ENCODE results near the gene GTSE1.

DNA sequence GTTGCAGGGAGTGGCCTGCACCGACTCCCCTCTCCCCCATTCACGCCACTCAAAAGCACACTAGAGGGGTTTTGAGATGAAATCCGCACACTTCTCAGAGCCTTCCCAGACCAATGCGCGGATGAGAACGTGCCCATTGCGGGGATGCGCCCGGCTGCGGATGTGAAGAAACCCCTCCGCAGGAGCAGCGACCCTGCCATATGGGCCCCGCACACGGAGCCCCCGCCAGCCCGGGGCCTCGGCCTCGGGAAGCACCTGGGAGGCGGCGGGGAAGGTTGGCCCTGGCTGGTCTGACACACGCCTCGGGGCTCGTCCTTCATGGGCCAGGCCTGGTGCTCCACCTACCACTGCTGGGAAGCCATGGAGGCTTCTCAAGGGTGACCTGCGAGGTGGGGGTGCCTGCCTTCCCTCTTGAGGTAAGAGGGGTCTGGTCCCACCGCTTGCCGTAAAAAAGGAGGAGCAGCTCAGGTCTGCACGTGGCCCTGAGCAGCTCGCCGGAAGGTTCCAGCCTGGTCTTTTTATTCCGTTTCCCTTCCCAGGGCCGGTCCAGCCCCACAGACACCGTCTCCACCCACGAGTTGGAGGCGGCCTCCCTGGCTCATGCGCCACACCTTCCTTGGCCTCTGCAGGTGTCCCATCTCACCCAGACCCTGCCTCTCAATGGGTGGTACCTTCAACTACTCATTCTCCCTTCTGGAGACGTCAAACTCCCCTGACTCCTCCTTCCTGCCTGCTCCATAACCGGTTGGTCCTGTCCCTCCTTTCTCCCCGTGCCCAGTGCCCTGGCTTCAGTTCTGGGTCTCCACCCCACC lies 78.2 kb downstream of the GTSE1 start:
- TF ChIP-seq SIN3A (IDR thresholded peaks at IDR 0.05; ENCODE audit: borderline replicate concordance, insufficient read depth, low read length), result no peak
- no peak for TF ChIP-seq TAF1 (IDR thresholded peaks at IDR 0.05; ENCODE audit: borderline replicate concordance, insufficient read depth, low read length)
- TF ChIP-seq, protein P1, sequence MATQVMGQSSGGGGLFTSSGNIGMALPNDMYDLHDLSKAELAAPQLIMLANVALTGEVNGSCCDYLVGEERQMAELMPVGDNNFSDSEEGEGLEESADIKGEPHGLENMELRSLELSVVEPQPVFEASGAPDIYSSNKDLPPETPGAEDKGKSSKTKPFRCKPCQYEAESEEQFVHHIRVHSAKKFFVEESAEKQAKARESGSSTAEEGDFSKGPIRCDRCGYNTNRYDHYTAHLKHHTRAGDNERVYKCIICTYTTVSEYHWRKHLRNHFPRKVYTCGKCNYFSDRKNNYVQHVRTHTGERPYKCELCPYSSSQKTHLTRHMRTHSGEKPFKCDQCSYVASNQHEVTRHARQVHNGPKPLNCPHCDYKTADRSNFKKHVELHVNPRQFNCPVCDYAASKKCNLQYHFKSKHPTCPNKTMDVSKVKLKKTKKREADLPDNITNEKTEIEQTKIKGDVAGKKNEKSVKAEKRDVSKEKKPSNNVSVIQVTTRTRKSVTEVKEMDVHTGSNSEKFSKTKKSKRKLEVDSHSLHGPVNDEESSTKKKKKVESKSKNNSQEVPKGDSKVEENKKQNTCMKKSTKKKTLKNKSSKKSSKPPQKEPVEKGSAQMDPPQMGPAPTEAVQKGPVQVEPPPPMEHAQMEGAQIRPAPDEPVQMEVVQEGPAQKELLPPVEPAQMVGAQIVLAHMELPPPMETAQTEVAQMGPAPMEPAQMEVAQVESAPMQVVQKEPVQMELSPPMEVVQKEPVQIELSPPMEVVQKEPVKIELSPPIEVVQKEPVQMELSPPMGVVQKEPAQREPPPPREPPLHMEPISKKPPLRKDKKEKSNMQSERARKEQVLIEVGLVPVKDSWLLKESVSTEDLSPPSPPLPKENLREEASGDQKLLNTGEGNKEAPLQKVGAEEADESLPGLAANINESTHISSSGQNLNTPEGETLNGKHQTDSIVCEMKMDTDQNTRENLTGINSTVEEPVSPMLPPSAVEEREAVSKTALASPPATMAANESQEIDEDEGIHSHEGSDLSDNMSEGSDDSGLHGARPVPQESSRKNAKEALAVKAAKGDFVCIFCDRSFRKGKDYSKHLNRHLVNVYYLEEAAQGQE (IDR thresholded peaks at IDR 0.05; ENCODE audit: insufficient read depth in 1 of 2, low read depth in 2 of 2, low read length in 2 of 2), result no peak
